Activated CD4-positive, alpha-beta memory T cell treated with anti-CD3 and anti-CD28 coated beads, Interleukin-2, amount 10 ng/mL, durations not matched to agents 7 days and 5 days (primary cell): ENCODE data around the gene TMEM252. TPM values are rescaled to one million over a fixed set of nuclear protein-coding genes. Genes with fewer than 3 reads are reported as not detected.

Experiments
- total RNA-seq, 2 experiments: library from RNA; stranded (reverse); gene quantifications; one replicate each; pipeline ENCODE4 v1.2.3, GENCODE V29; 2021

The TMEM252 gene
- total RNA-seq, 2 experiments from 2014 or later, result not detected

Other genes with a start within 250 kb of the TMEM252 start
- gene FOXD4L3, start 238.0 kb downstream of the TMEM252 start, total RNA-seq, result not detected
- gene PGM5, start 184.3 kb downstream of the TMEM252 start, total RNA-seq, result not detected
- gene PIP5K1B, start 164.4 kb upstream of the TMEM252 start, total RNA-seq, result 1 to 10 TPM; 1.5 to 2.3 TPM